Measurements from ENCODE around the gene DFFA. TPM values are rescaled to one million over a fixed set of nuclear protein-coding genes. Genes with fewer than 3 reads are reported as not detected.
A peak's percentile ranks its signal among the peaks of the same experiment; 100 is the strongest.

The DFFA gene
- total RNA-seq, 1 donor from 2014 or later = 39.0 TPM

GRCh38 chr1:10495475-10495817, 23.1 kb upstream of the DFFA start:
- Mint-ChIP-seq H3K4me3 (peak overlapping the region; percentile 81), H3K4me1 (peaks cover 21% of the 10 kb centered on the region), H3K27ac (peak overlapping the region; percentile 91), H3K36me3 (ENCODE audit: low read depth) (peaks cover 20% of the 10 kb centered on the region), H3K9me3 (no peaks in the 10 kb centered on the region), H3K27me3 (no peaks in the 10 kb centered on the region)
- ATAC-seq (ENCODE audit: low read depth) (no peak), DNase-seq (no peak)
- CTCF ChIA-PET = interaction anchor here (0.6 to 4.8 kb wide), 24 partner anchors 8 to 542 kb away, joined by 3 to 57 read pairs (median 4); partner anchors contain the start of genes CENPS and KIF1B
- POLR2A ChIA-PET = interaction anchor here (1.1 to 2.3 kb wide), 6 partner anchors 12 to 371 kb away, joined by 3 to 6 read pairs (median 4); partner anchors contain the start of genes CENPS, DFFA and PEX14
- TF ChIP-seq CTCF (IDR thresholded peaks at IDR 0.05) = no peak
- intact Hi-C loops (cut with micrococcal nuclease) = loop anchor here (1.0 kb wide), 7 partner anchors 12 to 466 kb away; partner anchors contain the start of gene DFFA

- intact Hi-C loops (cut with micrococcal nuclease) = loop anchor here (1.0 kb wide), 9 partner anchors 12 to 466 kb away; partner anchors contain the start of genes CENPS and DFFA
- Mint-ChIP-seq H3K36me3 (ENCODE audit: low read depth) (peaks cover 21% of the 10 kb centered on the region), H3K27me3 (no peaks in the 10 kb centered on the region), H3K4me1 (peaks cover 21% of the 10 kb centered on the region), H3K4me3 (peak overlapping the region; percentile 81), H3K9me3 (no peaks in the 10 kb centered on the region), H3K27ac (peak overlapping the region; percentile 91)
- ChIA-PET POLR2A (interaction anchor here (0.6 to 2.3 kb wide), 8 partner anchors 12 to 372 kb away, joined by 3 to 11 read pairs (median 4); partner anchors contain the start of genes CENPS, DFFA and PEX14), CTCF (interaction anchor here (0.6 to 4.8 kb wide), 27 partner anchors 8 to 542 kb away, joined by 3 to 57 read pairs (median 4); partner anchors contain the start of genes CENPS and KIF1B)
- peak; percentile 94 for TF ChIP-seq CTCF (IDR thresholded peaks at IDR 0.05)
- DNase-seq (peak; percentile 70), ATAC-seq (ENCODE audit: low read depth) (peak; percentile 90)
Measured at GRCh38 chr1:10494754-10495474, 22.6 kb upstream of the DFFA start.

GRCh38 chr1:10494418-10494753, 22.1 kb upstream of the DFFA start:
- Mint-ChIP-seq H3K27ac (peak overlapping the region; percentile 91), H3K36me3 (ENCODE audit: low read depth) (peaks cover 27% of the 10 kb centered on the region), H3K9me3 (no peaks in the 10 kb centered on the region), H3K4me1 (peaks cover 21% of the 10 kb centered on the region), H3K27me3 (no peaks in the 10 kb centered on the region), H3K4me3 (peak overlapping the region; percentile 81)
- ATAC-seq (ENCODE audit: low read depth) (no peak), DNase-seq (no peak)
- CTCF ChIA-PET = interaction anchor here (1.2 to 4.8 kb wide), 17 partner anchors 9 to 543 kb away, joined by 3 to 57 read pairs (median 5); partner anchors contain the start of gene CENPS
- intact Hi-C loops (cut with micrococcal nuclease) = loop anchor here (1.0 kb wide), 2 partner anchors 64 to 117 kb away; partner anchors contain the start of gene CENPS
- no peak for TF ChIP-seq CTCF (IDR thresholded peaks at IDR 0.05)
- POLR2A ChIA-PET = interaction anchor here (0.6 to 2.3 kb wide), 6 partner anchors 17 to 372 kb away, joined by 3 to 11 read pairs (median 4); partner anchors contain the start of genes CENPS, DFFA and PEX14

GRCh38 chr1:10490286-10490970, 18.1 kb upstream of the DFFA start:
- DNase-seq (no peak), ATAC-seq (ENCODE audit: low read depth) (no peak)
- no peaks in the 10 kb centered on the region for H3K9me3 Mint-ChIP-seq
- ChIA-PET POLR2A (interaction anchor here (0.6 kb wide), 1 partner anchor 92 kb away, joined by 3 read pairs; no protein-coding TSS in a partner anchor), CTCF (no interaction called here)
- H3K27me3 Mint-ChIP-seq = no peaks in the 10 kb centered on the region
- H3K4me3 Mint-ChIP-seq = no peak overlapping the region
- intact Hi-C loops (cut with micrococcal nuclease) = no loop called here
- TF ChIP-seq CTCF (IDR thresholded peaks at IDR 0.05) = no peak
- H3K36me3 Mint-ChIP-seq (ENCODE audit: low read depth) = peaks cover 17% of the 10 kb centered on the region
- H3K4me1 Mint-ChIP-seq = peaks cover 11% of the 10 kb centered on the region
- H3K27ac Mint-ChIP-seq = no peak overlapping the region

Data from activated B cell treated with CpG ODN at 0.5 μM for 24 hours (primary cell).